ENCODE data around the gene INPP5K.

- TF ChIP-seq CTCF (IDR thresholded peaks at IDR 0.05; ENCODE audit: low read depth, low read length) = no peak
- TF ChIP-seq POLR2A (IDR thresholded peaks at IDR 0.05; ENCODE audit: extremely low read depth, insufficient read length) = no peak
- TF ChIP-seq MAX (IDR thresholded peaks at IDR 0.05; ENCODE audit: low read depth, low read length) = no peak
Measured at GRCh38 chr17:1471911-1472821, 44.2 kb downstream of the INPP5K start.

Measured in NB4 (cell line).